Hepatocyte (in vitro differentiated cells): ENCODE data around the gene COPS9. TPM values are rescaled to one million over a fixed set of nuclear protein-coding genes. Genes with fewer than 3 reads are reported as not detected.

Source experiments
- DNase-seq: peaks from one replicate; pipeline ENCODE4 v3.0.0-alpha.2; 2016; ENCODE audit warnings: low spot score
- H2AFZ ChIP-seq: fragments of 200-600 bp; sonication (generic); 2 replicates; pipeline ENCODE4 v1.6.0; 2016; ENCODE audit warnings: antibody characterized with exemption, mild to moderate bottlenecking
- H3K27ac ChIP-seq: fragments of 200-600 bp; sonication (generic); 2 replicates; pipeline ENCODE4 v1.5.1; 2016; ENCODE audit warnings: mild to moderate bottlenecking
- H3K27me3 ChIP-seq: fragments of 200-600 bp; sonication (generic); 2 replicates; pipeline ENCODE4 v1.6.1; 2016
- H3K36me3 ChIP-seq: fragments of 200-600 bp; sonication (generic); replicated peaks from 2 replicates; pipeline ENCODE4 v1.5.1; 2016; ENCODE audit warnings: low read depth; ENCODE audit not compliant: insufficient read depth
- H3K4me1 ChIP-seq: fragments of 200-600 bp; sonication (generic); 2 replicates; pipeline ENCODE4 v1.5.1; 2016; ENCODE audit warnings: mild to moderate bottlenecking, moderate library complexity; ENCODE audit not compliant: insufficient read depth
- H3K4me2 ChIP-seq: fragments of 200-600 bp; sonication (generic); 2 replicates; pipeline ENCODE4 v1.6.0; 2016
- H3K4me3 ChIP-seq: fragments of 200-600 bp; sonication (generic); 2 replicates; pipeline ENCODE4 v1.5.1; 2016; ENCODE audit warnings: mild to moderate bottlenecking
- H3K79me2 ChIP-seq: fragments of 200-600 bp; sonication (generic); 2 replicates; pipeline ENCODE4 v1.6.0; 2017; ENCODE audit warnings: mild to moderate bottlenecking
- H3K9me2 ChIP-seq: fragments of 200-600 bp; sonication (generic); replicated peaks from 2 replicates; pipeline ENCODE4 v1.6.0; 2017; ENCODE audit warnings: mild to moderate bottlenecking; ENCODE audit not compliant: insufficient read depth
- H3K9me3 ChIP-seq: fragments of 200-600 bp; sonication (generic); 2 replicates; pipeline ENCODE4 v1.5.1; 2016; ENCODE audit warnings: low read depth, mild to moderate bottlenecking
- H4K20me1 ChIP-seq: fragments of 200-600 bp; sonication (generic); 2 replicates; pipeline ENCODE4 v1.6.0; 2016; ENCODE audit warnings: mild to moderate bottlenecking; ENCODE audit not compliant: insufficient read depth, poor library complexity, severe bottlenecking
- EZH2 ChIP-seq: fragments of 200-600 bp; sonication (generic); IDR thresholded peaks from 2 replicates; pipeline ENCODE4 v1.6.1; 2016; ENCODE audit warnings: antibody characterized with exemption, mild to moderate bottlenecking, borderline replicate concordance
- EZH2phosphoT487 ChIP-seq: fragments of 200-600 bp; sonication (generic); IDR thresholded peaks from one replicate; pipeline ENCODE4 v1.6.1; 2018; ENCODE audit warnings: antibody characterized with exemption, mild to moderate bottlenecking, low read depth, moderate library complexity; ENCODE audit not compliant: unreplicated experiment, severe bottlenecking
- WGBS: methylation state at CpG from one replicate; pipeline ENCODE4 v1.1.6; 2016; ENCODE audit warnings: low lambda C conversion rate; ENCODE audit errors: missing lambda C conversion rate; 5-methylcytosine and 5-hydroxymethylcytosine counted together
- polyA plus RNA-seq: library from polyadenylated mRNA; unstranded; fragments of >200 nt; fragmentation: Nextera tagmentation; extraction: Ambion mirVana; gene quantifications from 2 replicates; pipeline ENCODE4 v1.2.1, GENCODE V29; 2016
- total RNA-seq: library from RNA; depleted of rRNA; stranded (reverse); fragments of >200 nt; gene quantifications from 2 replicates; pipeline ENCODE4 v1.2.3, GENCODE V29; 2014
- TF ChIP-seq, protein P1 (sequence below): fragments of 200-600 bp; sonication (generic); IDR thresholded peaks from 2 replicates; pipeline ENCODE4 v1.5.1; 2016; ENCODE audit warnings: antibody characterized with exemption, mild to moderate bottlenecking; ENCODE audit not compliant: poor library complexity

Gene COPS9
- total and polyA plus RNA-seq, 2 experiments from 2014 or later = 109 to 300 TPM

DNA sequence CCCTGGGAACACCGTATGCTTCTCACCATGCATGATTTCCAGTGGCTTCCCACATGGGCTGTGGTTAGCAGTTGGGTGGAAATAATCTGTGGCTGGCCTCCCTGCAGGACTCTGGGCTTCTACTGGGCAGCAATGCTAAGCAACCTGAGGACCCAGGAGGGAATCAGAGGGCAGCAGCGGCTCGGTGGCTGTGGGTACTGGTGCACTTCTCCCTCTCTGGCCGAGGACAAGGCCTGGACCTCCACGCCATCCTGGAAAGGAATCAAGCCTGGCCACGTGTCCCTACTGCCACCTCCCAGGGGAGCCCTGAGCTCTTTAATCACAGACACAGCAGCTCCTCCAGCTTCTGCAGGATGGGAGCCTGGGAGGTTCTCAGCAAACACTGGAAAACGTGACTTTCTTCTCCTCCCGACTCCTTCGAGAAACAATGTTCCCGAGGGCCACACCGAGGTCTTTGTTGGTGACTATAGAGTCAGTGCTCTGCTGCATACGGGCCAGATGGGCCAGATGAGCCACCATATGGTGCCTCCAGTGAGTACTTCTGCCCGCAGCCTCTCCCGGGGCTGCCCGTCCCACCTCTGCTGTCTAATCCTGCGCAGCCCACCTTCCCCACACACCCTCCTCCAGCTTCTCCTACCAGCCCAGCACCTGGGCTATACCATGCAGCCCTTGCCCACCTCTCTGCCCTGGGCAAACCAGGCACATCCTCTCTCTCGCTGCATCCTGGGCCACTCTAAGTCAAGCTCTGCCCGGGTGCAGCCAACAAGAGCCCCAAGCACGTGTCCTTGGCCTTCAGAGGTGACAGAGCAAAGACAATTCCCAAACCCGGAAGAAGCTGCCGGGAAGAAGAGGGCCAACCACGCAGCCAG is 47.1 kb upstream of the COPS9 start:
- Histone ChIP-seq H3K27me3 (no peaks in the 10 kb centered on the region), H3K4me3 (no peak overlapping the region), H3K27ac (no peak overlapping the region), H2AFZ (no peak overlapping the region), H3K9me3 (no peaks in the 10 kb centered on the region), H4K20me1 (no peaks in the 10 kb centered on the region), H3K36me3 (no peaks in the 10 kb centered on the region), H3K4me2 (no peak overlapping the region), H3K9me2 (no peaks in the 10 kb centered on the region), H3K79me2 (no peaks in the 10 kb centered on the region), H3K4me1 (no peaks in the 10 kb centered on the region)
- DNase-seq = no peak
- TF ChIP-seq, protein P1, sequence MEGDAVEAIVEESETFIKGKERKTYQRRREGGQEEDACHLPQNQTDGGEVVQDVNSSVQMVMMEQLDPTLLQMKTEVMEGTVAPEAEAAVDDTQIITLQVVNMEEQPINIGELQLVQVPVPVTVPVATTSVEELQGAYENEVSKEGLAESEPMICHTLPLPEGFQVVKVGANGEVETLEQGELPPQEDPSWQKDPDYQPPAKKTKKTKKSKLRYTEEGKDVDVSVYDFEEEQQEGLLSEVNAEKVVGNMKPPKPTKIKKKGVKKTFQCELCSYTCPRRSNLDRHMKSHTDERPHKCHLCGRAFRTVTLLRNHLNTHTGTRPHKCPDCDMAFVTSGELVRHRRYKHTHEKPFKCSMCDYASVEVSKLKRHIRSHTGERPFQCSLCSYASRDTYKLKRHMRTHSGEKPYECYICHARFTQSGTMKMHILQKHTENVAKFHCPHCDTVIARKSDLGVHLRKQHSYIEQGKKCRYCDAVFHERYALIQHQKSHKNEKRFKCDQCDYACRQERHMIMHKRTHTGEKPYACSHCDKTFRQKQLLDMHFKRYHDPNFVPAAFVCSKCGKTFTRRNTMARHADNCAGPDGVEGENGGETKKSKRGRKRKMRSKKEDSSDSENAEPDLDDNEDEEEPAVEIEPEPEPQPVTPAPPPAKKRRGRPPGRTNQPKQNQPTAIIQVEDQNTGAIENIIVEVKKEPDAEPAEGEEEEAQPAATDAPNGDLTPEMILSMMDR = no peak
- TF ChIP-seq EZH2 (no peak), EZH2phosphoT487 (no peak)
- 92% methylated on average over 19 of the region's 22 CpGs for WGBS

DNA sequence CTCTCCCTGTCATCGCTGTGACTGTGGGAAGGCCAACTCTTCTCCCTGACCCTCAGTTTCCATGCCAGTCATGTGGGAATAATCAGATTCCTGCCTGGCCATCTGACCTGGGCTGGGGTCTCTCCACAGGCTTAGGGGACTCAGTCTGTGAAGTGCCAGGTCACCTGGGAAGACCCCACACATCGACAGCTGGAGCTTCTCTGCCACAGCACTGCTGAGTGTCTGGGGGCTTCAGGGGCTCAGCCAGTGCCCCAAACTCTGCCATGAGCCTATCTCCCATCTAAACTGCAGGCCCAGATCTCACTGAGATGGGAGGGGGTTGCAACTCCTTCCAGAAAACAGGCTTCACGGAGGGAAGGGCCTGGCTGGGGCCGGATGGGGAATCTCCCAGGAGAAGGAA is 46.4 kb upstream of the COPS9 start:
- Histone ChIP-seq H3K27me3 (no peaks in the 10 kb centered on the region), H3K4me3 (no peak overlapping the region), H3K4me1 (no peaks in the 10 kb centered on the region), H3K4me2 (no peak overlapping the region), H3K79me2 (no peaks in the 10 kb centered on the region), H3K27ac (no peak overlapping the region), H3K9me3 (no peaks in the 10 kb centered on the region), H3K36me3 (no peaks in the 10 kb centered on the region), H4K20me1 (no peaks in the 10 kb centered on the region), H2AFZ (no peak overlapping the region), H3K9me2 (no peaks in the 10 kb centered on the region)
- 88% methylated on average over 4 of the region's 4 CpGs for WGBS
- TF ChIP-seq EZH2phosphoT487 (no peak), EZH2 (no peak)
- TF ChIP-seq, protein P1 = no peak
- no peak for DNase-seq

DNA sequence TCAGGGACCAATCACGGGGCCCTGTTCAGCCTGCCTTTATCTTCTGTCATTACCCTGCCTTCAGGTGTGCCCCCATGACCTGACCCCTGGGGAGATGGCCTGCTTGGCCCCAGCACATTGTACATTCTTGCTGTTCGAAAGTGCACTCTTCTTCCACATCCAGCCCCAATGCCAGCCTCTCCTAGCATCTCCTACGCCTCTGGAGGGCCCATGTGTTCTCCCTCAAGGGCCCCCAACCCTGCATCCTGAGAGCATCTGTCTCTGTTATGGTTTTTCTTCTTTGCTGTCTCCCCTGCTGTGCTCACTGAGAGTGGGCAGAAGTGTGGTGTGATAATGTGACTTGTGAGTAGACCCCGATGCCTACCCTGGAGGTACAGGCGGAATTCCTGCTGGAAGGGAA is 45.9 kb upstream of the COPS9 start:
- 71% methylated on average over 5 of the region's 5 CpGs for WGBS
- no peak overlapping the region for H3K4me3 ChIP-seq
- no peak for DNase-seq
- no peak overlapping the region for H3K27ac ChIP-seq
- H3K9me2 ChIP-seq = no peaks in the 10 kb centered on the region
- no peak for TF ChIP-seq EZH2phosphoT487
- TF ChIP-seq, protein P1 = no peak
- no peak for TF ChIP-seq EZH2
- H3K4me2 ChIP-seq = no peak overlapping the region
- no peaks in the 10 kb centered on the region for H3K79me2 ChIP-seq
- H4K20me1 ChIP-seq = no peaks in the 10 kb centered on the region
- no peak overlapping the region for H2AFZ ChIP-seq
- H3K36me3 ChIP-seq = no peaks in the 10 kb centered on the region
- no peaks in the 10 kb centered on the region for H3K4me1 ChIP-seq
- H3K9me3 ChIP-seq = no peaks in the 10 kb centered on the region
- H3K27me3 ChIP-seq = peaks cover 4% of the 10 kb centered on the region
